H1 (cell line): ENCODE results near the gene GUCY1A1. TPM values are rescaled to one million over a fixed set of nuclear protein-coding genes. Genes with fewer than 3 reads are reported as not detected.

ENCODE experiments used
- FOSL1 ChIP-seq: IDR thresholded peaks from 2 replicates; pipeline ENCODE4 v1.6.1; 2011; ENCODE audit warnings: mild to moderate bottlenecking, low read depth, low read length, moderate library complexity; ENCODE audit not compliant: insufficient read depth
- polyA plus RNA-seq, 7 experiments: library from polyadenylated mRNA; depleted of rRNA in 3 of 7; stranded (reverse) in 5 of 7; unstranded in 2 of 7; fragments of >200 nt in 5 of 7; fragments of 200-250 nt in 2 of 7; gene quantifications; 1 replicate in 5 of 7; 2 replicates in 1 of 7; 4 replicates in 1 of 7; pipeline versions ENCODE4 v1.2.1 to v1.2.3, GENCODE V29; 2011 to 2013; ENCODE audit warnings: missing spikeins in 2 of 7, mixed read lengths in 2 of 7
- total RNA-seq: library from RNA; stranded (reverse); fragmentation: NEBNext Ultra II Directional; extraction: Animal tissue kit (Norgen Biotek cat#: 25700); gene quantifications from 2 replicates; pipeline ENCODE4 v1.2.1, GENCODE V29; 2021

The GUCY1A1 gene
- total and polyA plus RNA-seq, 2 of the 8 experiments (the other 6 are each of a cell fraction or from before 2014, with no cell fraction given), result not detected

DNA sequence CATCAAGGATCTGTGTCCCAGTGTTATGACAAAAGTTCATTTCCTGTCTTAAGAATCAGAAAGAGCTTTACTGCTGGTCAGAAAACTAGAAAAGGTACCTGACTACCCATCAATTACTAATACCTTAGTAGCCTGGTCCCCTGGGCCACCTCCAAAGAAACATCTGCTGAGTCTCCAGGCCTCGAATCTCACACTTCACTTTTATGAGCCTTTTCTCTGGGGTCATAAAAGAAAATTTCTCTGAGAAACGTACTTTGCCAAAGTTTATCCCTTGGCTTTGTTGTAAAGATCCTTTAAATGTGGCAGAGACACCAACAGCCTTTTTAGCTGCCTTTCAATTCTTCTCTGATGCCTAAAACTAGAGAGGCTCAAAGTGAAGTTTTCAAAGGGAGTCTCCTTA is 17.8 kb downstream of the GUCY1A1 start (continued):
- no peak for TF ChIP-seq FOSL1
